HK-2 (cell line): ENCODE data around the gene CAPN15.

Source experiments
- DNase-seq: peaks from one replicate; pipeline ENCODE4 v3.0.0-alpha.2; 2018; ENCODE audit not compliant: unreplicated experiment

CAPN15 gene

GRCh38 chr16:577796-578195 is 50.3 kb downstream of the CAPN15 start:
- no peak for DNase-seq

- DNase-seq: no peak
Measured at GRCh38 chr16:578232-578869, 50.8 kb downstream of the CAPN15 start.

- DNase-seq: no peak
Measured at GRCh38 chr16:578870-579405, 51.4 kb downstream of the CAPN15 start.

- no peak for DNase-seq
Measured at GRCh38 chr16:580141-580945, 52.8 kb downstream of the CAPN15 start.

GRCh38 chr16:580946-581498 is 53.5 kb downstream of the CAPN15 start:
- DNase-seq: no peak

- DNase-seq: no peak
Measured at GRCh38 chr16:582218-582613, 54.7 kb downstream of the CAPN15 start.

- no peak for DNase-seq
Measured at GRCh38 chr16:582614-583331, 55.3 kb downstream of the CAPN15 start.

GRCh38 chr16:583470-583814 is 55.9 kb downstream of the CAPN15 start:
- DNase-seq: no peak

GRCh38 chr16:583815-584591 is 56.5 kb downstream of the CAPN15 start:
- DNase-seq: no peak

- no peak for DNase-seq
Measured at GRCh38 chr16:585351-585750, 57.8 kb downstream of the CAPN15 start.

- no peak for DNase-seq
Measured at GRCh38 chr16:586047-586644, 58.6 kb downstream of the CAPN15 start.

GRCh38 chr16:586645-587590 is 59.4 kb downstream of the CAPN15 start:
- DNase-seq: no peak

- DNase-seq: peak; percentile 62
Measured at GRCh38 chr16:588639-588888, 61.1 kb downstream of the CAPN15 start.

GRCh38 chr16:588889-589657 is 61.6 kb downstream of the CAPN15 start:
- peak; percentile 94 for DNase-seq

GRCh38 chr16:589658-590187 is 62.2 kb downstream of the CAPN15 start, which contains the start of gene RAB40C:
Gene RAB40C (plus strand): TSS chr16:590066. CDS start chr16:590292, 226 bp downstream.
- peak; percentile 96 for DNase-seq

GRCh38 chr16:590188-590814 is 62.8 kb downstream of the CAPN15 start:
- no peak for DNase-seq

- no peak for DNase-seq
Measured at GRCh38 chr16:590815-591200, 63.3 kb downstream of the CAPN15 start.

- DNase-seq: no peak
Measured at GRCh38 chr16:591231-591630, 63.7 kb downstream of the CAPN15 start.
